ENCODE results near the gene YY1AP1.
"Not testable (repeated sequence)": the region's sequence is repeated elsewhere in the genome, so short reads cannot be mapped to it uniquely, and the experiment has no call there.

Gene YY1AP1

DNA sequence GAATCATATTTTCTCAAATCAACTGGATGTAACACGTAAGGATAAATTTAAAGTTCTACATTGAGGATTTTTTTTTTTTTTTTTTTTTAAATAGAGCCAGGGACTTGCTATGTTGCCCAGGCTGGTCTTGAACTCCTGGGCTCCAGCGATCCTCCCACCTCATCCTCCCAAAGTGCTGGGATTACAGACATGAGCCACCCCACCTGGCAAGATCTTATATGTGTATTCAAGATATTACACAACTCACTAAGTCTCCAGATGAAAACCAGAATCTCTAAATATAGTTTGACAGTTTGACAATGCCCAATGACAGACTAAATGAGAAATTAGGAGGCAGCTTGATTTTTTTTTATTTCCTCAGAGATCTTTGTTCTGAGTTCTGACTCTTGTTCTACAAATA is 6.8 kb downstream of the YY1AP1 start:
- H3K4me3 ChIP-seq (ENCODE audit: low read depth, low read length), result no peak overlapping the region
- H3K9me3 ChIP-seq (ENCODE audit: control insufficient read depth, low read length), result no peaks in the 10 kb centered on the region
- peaks cover 21% of the 10 kb centered on the region for H3K79me2 ChIP-seq
- no peaks in the 10 kb centered on the region for H3K36me3 ChIP-seq (ENCODE audit: control insufficient read depth, insufficient read depth, low read length)
- TF ChIP-seq, protein P1, sequence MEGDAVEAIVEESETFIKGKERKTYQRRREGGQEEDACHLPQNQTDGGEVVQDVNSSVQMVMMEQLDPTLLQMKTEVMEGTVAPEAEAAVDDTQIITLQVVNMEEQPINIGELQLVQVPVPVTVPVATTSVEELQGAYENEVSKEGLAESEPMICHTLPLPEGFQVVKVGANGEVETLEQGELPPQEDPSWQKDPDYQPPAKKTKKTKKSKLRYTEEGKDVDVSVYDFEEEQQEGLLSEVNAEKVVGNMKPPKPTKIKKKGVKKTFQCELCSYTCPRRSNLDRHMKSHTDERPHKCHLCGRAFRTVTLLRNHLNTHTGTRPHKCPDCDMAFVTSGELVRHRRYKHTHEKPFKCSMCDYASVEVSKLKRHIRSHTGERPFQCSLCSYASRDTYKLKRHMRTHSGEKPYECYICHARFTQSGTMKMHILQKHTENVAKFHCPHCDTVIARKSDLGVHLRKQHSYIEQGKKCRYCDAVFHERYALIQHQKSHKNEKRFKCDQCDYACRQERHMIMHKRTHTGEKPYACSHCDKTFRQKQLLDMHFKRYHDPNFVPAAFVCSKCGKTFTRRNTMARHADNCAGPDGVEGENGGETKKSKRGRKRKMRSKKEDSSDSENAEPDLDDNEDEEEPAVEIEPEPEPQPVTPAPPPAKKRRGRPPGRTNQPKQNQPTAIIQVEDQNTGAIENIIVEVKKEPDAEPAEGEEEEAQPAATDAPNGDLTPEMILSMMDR (IDR thresholded peaks at IDR 0.05), result no peak
- no peaks in the 10 kb centered on the region for H3K27me3 ChIP-seq (ENCODE audit: control insufficient read depth, insufficient read depth, low read length)
- no peaks in the 10 kb centered on the region for H3K4me1 ChIP-seq
- no peak overlapping the region for H2AFZ ChIP-seq
- H3K4me2 ChIP-seq (ENCODE audit: low read length), result no peak overlapping the region
- no peak overlapping the region for H3K9ac ChIP-seq
- H3K27ac ChIP-seq, result no peak overlapping the region

DNA sequence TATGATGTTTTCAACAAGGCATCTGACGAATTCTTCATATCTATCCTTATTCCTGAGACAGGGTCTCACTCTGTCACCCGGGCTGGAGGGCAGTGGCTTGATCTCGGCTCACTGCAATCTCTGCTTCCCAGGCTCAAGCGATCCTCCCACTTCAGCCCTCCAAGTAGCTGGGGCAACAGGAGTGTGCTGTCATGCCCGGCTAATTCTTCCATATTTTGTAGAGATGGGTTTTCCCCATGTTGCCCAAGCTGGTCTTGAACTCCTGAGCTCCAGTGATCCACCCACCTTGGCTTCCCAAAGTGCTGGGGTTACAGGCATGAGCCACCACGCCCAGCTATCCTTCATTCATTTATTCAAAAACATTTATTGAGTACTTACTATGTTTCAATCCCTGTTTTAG is 8.0 kb downstream of the YY1AP1 start:
- H3K9me3 ChIP-seq (ENCODE audit: control insufficient read depth, low read length), result no peaks in the 10 kb centered on the region
- no peaks in the 10 kb centered on the region for H3K4me1 ChIP-seq
- no peak overlapping the region for H3K4me3 ChIP-seq (ENCODE audit: low read depth, low read length)
- no peaks in the 10 kb centered on the region for H3K27me3 ChIP-seq (ENCODE audit: control insufficient read depth, insufficient read depth, low read length)
- no peak overlapping the region for H2AFZ ChIP-seq
- H3K36me3 ChIP-seq (ENCODE audit: control insufficient read depth, insufficient read depth, low read length), result no peaks in the 10 kb centered on the region
- TF ChIP-seq, protein P1 (IDR thresholded peaks at IDR 0.05), result no peak
- no peak overlapping the region for H3K4me2 ChIP-seq (ENCODE audit: low read length)
- no peak overlapping the region for H3K9ac ChIP-seq
- H3K79me2 ChIP-seq, result peaks cover 17% of the 10 kb centered on the region
- H3K27ac ChIP-seq, result no peak overlapping the region

DNA sequence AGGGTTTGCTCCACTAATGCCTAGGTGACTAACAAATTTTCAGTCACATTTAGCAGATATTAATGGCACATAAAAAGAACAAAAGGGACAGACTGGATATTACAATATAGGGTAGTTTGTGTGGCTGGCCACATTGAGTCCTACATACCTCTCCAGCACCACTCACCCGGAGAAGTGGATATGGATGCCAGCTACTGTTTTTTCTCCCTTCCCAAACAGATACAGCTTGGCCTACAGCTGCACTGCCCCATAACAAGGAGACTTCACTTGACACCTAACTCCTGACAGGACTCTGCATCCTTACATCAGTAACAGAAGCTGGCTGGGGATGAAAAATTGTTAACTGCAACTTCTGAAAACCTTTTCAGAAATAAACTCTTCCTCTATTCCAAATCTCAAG is 9.6 kb downstream of the YY1AP1 start:
- not testable (repeated sequence) for H3K4me3 ChIP-seq (ENCODE audit: low read depth, low read length); H3K27me3 ChIP-seq (ENCODE audit: control insufficient read depth, insufficient read depth, low read length); H3K9ac ChIP-seq; H3K4me1 ChIP-seq; H3K27ac ChIP-seq; H3K36me3 ChIP-seq (ENCODE audit: control insufficient read depth, insufficient read depth, low read length); H3K9me3 ChIP-seq (ENCODE audit: control insufficient read depth, low read length); H3K4me2 ChIP-seq (ENCODE audit: low read length); H2AFZ ChIP-seq
- H3K79me2 ChIP-seq, result peaks cover 17% of the 10 kb centered on the region

DNA sequence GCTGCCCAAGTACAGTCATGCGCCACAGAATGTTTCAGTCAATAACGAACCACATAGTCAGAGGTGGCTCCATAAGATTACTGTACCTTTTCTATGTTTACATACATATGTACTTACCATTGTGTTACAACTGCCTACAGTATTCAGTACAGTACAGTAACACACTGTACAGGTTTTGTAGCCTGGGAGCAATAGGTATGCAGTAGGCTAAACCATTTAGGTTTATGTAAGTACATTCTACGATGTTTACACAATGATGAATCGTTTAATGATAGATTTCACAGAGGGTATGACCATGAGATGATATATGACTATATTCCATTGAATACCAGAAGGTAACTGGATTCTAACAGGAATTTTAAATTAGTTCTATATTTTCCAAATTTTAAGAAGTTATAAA is 10.5 kb downstream of the YY1AP1 start:
- TF ChIP-seq, protein P1 (IDR thresholded peaks at IDR 0.05), result no peak
- H3K9ac ChIP-seq, result no peak overlapping the region

DNA sequence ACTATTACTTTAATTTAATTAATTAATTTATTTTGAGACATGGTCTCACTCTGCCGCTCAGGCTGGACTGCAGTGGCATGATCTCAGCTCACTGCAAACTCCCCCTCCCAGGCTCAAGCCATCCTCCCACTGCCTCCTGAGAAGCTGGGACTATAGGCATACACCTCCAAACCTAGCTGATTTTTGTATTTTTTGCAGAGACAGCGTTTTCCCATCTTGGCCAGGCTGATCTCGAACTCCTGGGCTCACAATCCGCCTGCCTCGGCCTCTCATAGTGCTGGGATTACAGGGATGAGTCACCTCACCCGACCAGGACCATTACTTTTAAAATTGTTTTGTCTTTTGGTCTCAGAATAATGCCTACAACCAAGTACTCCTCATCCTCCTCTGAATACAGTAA is 15.6 kb downstream of the YY1AP1 start:
- Histone ChIP-seq H3K36me3 (ENCODE audit: control insufficient read depth, insufficient read depth, low read length) (no peaks in the 10 kb centered on the region), H2AFZ (no peak overlapping the region), H3K27me3 (ENCODE audit: control insufficient read depth, insufficient read depth, low read length) (no peaks in the 10 kb centered on the region), H3K4me2 (ENCODE audit: low read length) (no peak overlapping the region), H3K9me3 (ENCODE audit: control insufficient read depth, low read length) (no peaks in the 10 kb centered on the region), H3K9ac (no peak overlapping the region), H3K4me3 (ENCODE audit: low read depth, low read length) (no peak overlapping the region), H3K4me1 (no peaks in the 10 kb centered on the region), H3K79me2 (no peaks in the 10 kb centered on the region), H3K27ac (no peak overlapping the region)
- TF ChIP-seq, protein P1 (IDR thresholded peaks at IDR 0.05), result no peak

More for the DNA sequence above, 10.5 kb downstream of the YY1AP1 start:
- Histone ChIP-seq H3K27ac (no peak overlapping the region), H3K4me1 (no peaks in the 10 kb centered on the region), H3K27me3 (ENCODE audit: control insufficient read depth, insufficient read depth, low read length) (no peaks in the 10 kb centered on the region), H3K4me3 (ENCODE audit: low read depth, low read length) (no peak overlapping the region), H3K9me3 (ENCODE audit: control insufficient read depth, low read length) (no peaks in the 10 kb centered on the region), H3K36me3 (ENCODE audit: control insufficient read depth, insufficient read depth, low read length) (no peaks in the 10 kb centered on the region), H2AFZ (no peak overlapping the region), H3K4me2 (ENCODE audit: low read length) (no peak overlapping the region), H3K79me2 (peaks cover 10% of the 10 kb centered on the region)
